ENCODE data around the gene CNNM1. TPM values are rescaled to one million over a fixed set of nuclear protein-coding genes. Genes with fewer than 3 reads are reported as not detected.

CNNM1 gene
- polyA plus RNA-seq, 1 experiment, result 0.14 TPM

GRCh38 chr10:99410876-99411275 lies 81.7 kb downstream of the CNNM1 start:
- Histone ChIP-seq H3K9me3 (ENCODE audit: control insufficient read depth, insufficient read depth, low read length) (no peaks in the 10 kb centered on the region), H3K27ac (ENCODE audit: low read depth, low read length) (no peak overlapping the region), H3K27me3 (ENCODE audit: control insufficient read depth, insufficient read depth, low read length) (no peaks in the 10 kb centered on the region), H3K4me3 (ENCODE audit: low read depth, low read length) (no peak overlapping the region)
- POLR2A ChIA-PET, result no interaction called here
- CTCF ChIA-PET, result interaction anchor here (1.6 kb wide), 1 partner anchor 18 kb away, joined by 5 read pairs; no protein-coding TSS in a partner anchor
- no peak for TF ChIP-seq CTCF (IDR thresholded peaks at IDR 0.05; ENCODE audit: low read depth, low read length)
- no peak for DNase-seq (ENCODE audit: low read depth, low spot score)

- no peak overlapping the region for H3K4me3 ChIP-seq (ENCODE audit: low read depth, low read length)
- DNase-seq (ENCODE audit: low read depth, low spot score), result no peak
- H3K27ac ChIP-seq (ENCODE audit: low read depth, low read length), result no peak overlapping the region
- ChIA-PET POLR2A (no interaction called here), CTCF (interaction anchor here (1.6 kb wide), 1 partner anchor 19 kb away, joined by 5 read pairs; no protein-coding TSS in a partner anchor)
- TF ChIP-seq CTCF (IDR thresholded peaks at IDR 0.05; ENCODE audit: low read depth, low read length), result no peak
- no peaks in the 10 kb centered on the region for H3K9me3 ChIP-seq (ENCODE audit: control insufficient read depth, insufficient read depth, low read length)
- no peaks in the 10 kb centered on the region for H3K27me3 ChIP-seq (ENCODE audit: control insufficient read depth, insufficient read depth, low read length)
Measured at GRCh38 chr10:99411546-99411945, 82.4 kb downstream of the CNNM1 start.

GRCh38 chr10:99412099-99412498 lies 82.9 kb downstream of the CNNM1 start:
- H3K9me3 ChIP-seq (ENCODE audit: control insufficient read depth, insufficient read depth, low read length), result no peaks in the 10 kb centered on the region
- no peak for TF ChIP-seq CTCF (IDR thresholded peaks at IDR 0.05; ENCODE audit: low read depth, low read length)
- no peak overlapping the region for H3K4me3 ChIP-seq (ENCODE audit: low read depth, low read length)
- no peaks in the 10 kb centered on the region for H3K27me3 ChIP-seq (ENCODE audit: control insufficient read depth, insufficient read depth, low read length)
- CTCF ChIA-PET, result interaction anchor here (1.6 kb wide), 1 partner anchor 20 kb away, joined by 5 read pairs; no protein-coding TSS in a partner anchor
- no peak for DNase-seq (ENCODE audit: low read depth, low spot score)
- H3K27ac ChIP-seq (ENCODE audit: low read depth, low read length), result no peak overlapping the region
- POLR2A ChIA-PET, result no interaction called here

- no peak overlapping the region for H3K4me3 ChIP-seq (ENCODE audit: low read depth, low read length)
- no peak for TF ChIP-seq CTCF (IDR thresholded peaks at IDR 0.05; ENCODE audit: low read depth, low read length)
- CTCF ChIA-PET, result interaction anchor here (2.5 kb wide), 1 partner anchor 17 kb away, joined by 12 read pairs; no protein-coding TSS in a partner anchor
- DNase-seq (ENCODE audit: low read depth, low spot score), result no peak
- H3K27me3 ChIP-seq (ENCODE audit: control insufficient read depth, insufficient read depth, low read length), result no peaks in the 10 kb centered on the region
- no peak overlapping the region for H3K27ac ChIP-seq (ENCODE audit: low read depth, low read length)
- POLR2A ChIA-PET, result interaction anchor here (1.4 kb wide), 1 partner anchor 11 kb away, joined by 3 read pairs; the partner anchor contains the start of gene GOT1
- no peaks in the 10 kb centered on the region for H3K9me3 ChIP-seq (ENCODE audit: control insufficient read depth, insufficient read depth, low read length)
Measured at GRCh38 chr10:99418910-99419624, 89.9 kb downstream of the CNNM1 start.

GRCh38 chr10:99419688-99420087 lies 90.5 kb downstream of the CNNM1 start:
- TF ChIP-seq CTCF (IDR thresholded peaks at IDR 0.05; ENCODE audit: low read depth, low read length), result no peak
- no peak overlapping the region for H3K4me3 ChIP-seq (ENCODE audit: low read depth, low read length)
- no peaks in the 10 kb centered on the region for H3K9me3 ChIP-seq (ENCODE audit: control insufficient read depth, insufficient read depth, low read length)
- no peak for DNase-seq (ENCODE audit: low read depth, low spot score)
- H3K27me3 ChIP-seq (ENCODE audit: control insufficient read depth, insufficient read depth, low read length), result no peaks in the 10 kb centered on the region
- ChIA-PET POLR2A (interaction anchor here (1.4 kb wide), 1 partner anchor 11 kb away, joined by 3 read pairs; the partner anchor contains the start of gene GOT1), CTCF (interaction anchor here (2.5 kb wide), 1 partner anchor 16 kb away, joined by 12 read pairs; no protein-coding TSS in a partner anchor)
- no peak overlapping the region for H3K27ac ChIP-seq (ENCODE audit: low read depth, low read length)

Data from AG04450 (cell line).